Measurements from ENCODE around the gene ALKBH8.
A peak's percentile ranks its signal among the peaks of the same experiment; 100 is the strongest.
"Not testable (repeated sequence)": the region's sequence is repeated elsewhere in the genome, so short reads cannot be mapped to it uniquely, and the experiment has no call there.

Gene ALKBH8

GRCh38 chr11:107576497-107577345 is 11.2 kb upstream of the ALKBH8 start:
- peak; percentile 28 for DNase-seq

DNA sequence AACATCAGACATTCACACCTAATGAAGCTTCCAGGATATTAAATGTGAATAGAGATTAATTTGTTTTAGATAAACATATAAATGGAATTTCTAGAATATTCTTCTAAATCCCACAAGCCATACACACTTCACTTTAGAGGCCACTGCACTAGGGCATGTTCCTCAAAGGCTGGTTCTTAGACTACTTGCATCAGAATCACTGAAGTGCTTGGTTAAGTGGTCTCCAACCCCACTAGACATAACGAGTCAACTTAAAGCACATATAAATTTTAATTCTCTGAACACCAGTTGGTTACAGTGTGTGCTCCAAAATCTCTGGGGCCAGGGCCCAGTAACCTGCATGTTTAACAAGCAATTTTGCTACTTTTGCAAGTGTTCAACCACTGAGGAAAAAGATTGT is 7.9 kb upstream of the ALKBH8 start:
- DNase-seq = no peak

- DNase-seq = no peak
Measured at GRCh38 chr11:107570015-107570414, 4.5 kb upstream of the ALKBH8 start.

DNA sequence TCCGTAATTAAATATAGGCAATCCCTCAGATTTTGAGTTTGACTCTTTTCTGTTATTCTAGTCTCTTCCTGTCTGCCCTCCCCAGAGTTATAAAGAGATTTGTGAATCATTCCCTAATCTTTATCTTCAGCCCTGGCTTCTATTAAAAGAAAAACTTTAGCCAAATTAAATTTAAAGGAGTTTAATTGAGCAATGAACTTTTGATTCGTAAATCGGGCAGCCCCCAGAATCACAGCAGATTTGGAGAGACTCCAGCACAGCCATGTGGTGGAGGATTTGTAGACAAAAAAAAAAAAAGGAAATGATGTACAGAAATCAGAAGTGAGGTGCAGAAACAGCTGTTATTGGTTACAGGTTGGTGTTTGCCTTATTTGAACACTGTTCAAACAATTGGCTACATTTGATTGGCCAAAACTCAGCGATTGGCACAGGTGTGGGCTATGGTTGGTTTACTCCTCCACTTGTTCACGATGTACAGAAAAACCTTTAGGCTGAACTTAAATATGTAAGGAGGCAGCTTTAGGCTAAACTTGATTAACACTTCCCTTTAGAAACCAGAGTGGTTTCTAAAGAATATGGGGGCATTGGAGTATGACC is 2.3 kb upstream of the ALKBH8 start:
- no peak for DNase-seq

DNA sequence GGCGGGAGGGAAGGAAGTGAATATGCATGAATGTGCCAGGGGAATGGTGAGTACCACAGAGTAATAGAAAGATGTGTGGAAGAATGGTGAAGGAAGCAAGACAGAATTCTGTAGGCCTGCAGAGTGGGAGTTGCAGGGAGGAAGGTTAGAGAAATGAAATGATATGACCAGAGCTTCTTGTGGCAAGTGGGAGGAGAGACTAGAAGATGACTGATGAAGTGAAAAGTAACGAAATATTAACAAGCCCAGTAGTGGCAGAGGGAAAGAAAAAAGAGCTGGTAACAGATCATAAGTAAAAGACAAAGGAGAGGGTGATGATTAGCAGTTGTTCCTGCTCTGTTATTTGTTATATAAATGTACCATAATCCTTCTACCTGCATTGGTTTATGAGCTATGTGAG is 1.0 kb upstream of the ALKBH8 start:
- no peak for DNase-seq

GRCh38 chr11:107565955-107566501 is 493 bp upstream of the ALKBH8 start:
- DNase-seq = not testable (repeated sequence)

GRCh38 chr11:107564877-107565218 is 687 bp downstream of the ALKBH8 start:
- no peak for DNase-seq

- DNase-seq = peak; percentile 74
Measured at GRCh38 chr11:107563702-107564101, 1.8 kb downstream of the ALKBH8 start.

DNA sequence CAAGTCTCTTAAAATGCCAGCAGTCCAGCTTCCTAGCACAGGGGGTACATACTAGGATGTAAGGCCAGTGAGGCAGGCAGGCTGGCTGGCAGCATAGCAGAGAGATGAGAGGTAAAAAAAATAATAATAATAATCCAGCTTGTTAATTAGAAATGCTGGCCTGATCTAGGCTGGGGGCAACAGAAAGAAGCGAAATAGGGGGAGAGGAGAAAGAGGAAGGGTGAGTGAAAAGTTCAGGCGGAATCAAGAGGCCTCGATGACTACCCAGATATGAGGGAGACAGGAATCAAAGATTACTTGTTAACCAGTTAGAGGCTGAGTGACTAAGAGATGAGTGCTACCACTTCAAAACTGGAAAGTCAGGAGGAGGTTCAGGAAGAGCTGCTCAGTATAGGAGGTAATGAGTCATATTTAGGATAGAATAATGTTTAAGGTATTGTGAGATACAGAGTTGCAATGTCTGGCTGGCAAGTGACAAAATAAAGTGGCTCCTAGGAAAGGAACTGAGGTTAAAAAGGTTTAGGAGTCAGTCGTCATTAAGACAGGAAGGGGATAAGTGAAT is 2.8 kb downstream of the ALKBH8 start:
- DNase-seq = no peak

DNA sequence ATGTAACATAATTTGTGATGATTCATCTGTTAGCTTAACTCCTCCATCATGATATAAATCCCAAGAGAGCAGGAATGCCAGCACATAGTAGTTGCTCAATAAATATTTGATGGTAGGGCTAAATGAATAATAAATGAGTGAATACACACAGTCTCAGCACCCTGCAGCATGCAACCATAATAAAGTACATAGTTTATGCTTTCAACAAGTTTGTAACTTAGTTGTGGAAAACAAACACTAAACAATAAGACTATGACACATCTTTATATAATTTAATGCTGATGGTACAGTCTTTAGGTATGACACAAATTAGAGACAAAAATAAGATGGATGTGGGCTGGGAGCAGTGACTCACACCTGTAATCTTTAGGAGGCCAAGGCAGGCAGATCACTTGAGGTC is 3.8 kb downstream of the ALKBH8 start:
- no peak for DNase-seq

GRCh38 chr11:107550304-107550703 is 15.2 kb downstream of the ALKBH8 start:
- DNase-seq = no peak

GRCh38 chr11:107549954-107550285 is 15.6 kb downstream of the ALKBH8 start:
- no peak for DNase-seq

DNA sequence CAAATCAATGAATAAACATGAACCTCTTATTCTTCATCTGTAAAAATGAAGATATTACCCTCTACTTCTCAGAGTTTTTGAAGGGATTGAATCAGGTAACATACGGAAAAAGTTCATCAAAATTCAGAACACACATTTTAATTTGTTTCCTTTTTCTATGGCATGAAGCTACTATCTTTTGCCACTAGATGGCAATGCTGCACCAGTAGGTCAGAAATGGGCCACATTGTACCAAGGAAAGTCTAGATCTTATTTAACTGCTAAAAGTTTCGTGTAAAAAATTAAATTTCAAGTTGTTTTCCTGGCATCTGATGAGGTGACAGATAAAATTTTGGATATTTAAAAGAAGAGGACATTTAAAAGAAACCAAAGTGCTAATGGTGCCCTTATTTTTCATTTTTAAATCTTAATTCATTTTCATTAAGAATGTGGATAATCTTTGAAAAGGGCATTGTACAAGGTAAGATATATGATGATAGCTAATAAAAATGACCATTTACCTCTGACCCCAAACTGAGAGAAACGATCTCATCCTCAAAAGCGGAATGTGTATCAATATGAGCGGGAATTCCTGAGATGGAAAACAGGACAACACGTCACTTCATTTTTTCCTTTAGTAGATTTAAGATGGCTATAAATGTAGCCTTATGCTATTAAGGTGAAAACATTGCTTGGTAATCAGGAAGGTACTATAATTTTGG is 16.1 kb downstream of the ALKBH8 start:
- peak; percentile 39 for DNase-seq

GRCh38 chr11:107547961-107548360 is 17.6 kb downstream of the ALKBH8 start:
- DNase-seq = no peak

GRCh38 chr11:107545101-107545514 is 20.4 kb downstream of the ALKBH8 start:
- DNase-seq = no peak

GRCh38 chr11:107538821-107539220 is 26.7 kb downstream of the ALKBH8 start:
- DNase-seq = no peak

DNA sequence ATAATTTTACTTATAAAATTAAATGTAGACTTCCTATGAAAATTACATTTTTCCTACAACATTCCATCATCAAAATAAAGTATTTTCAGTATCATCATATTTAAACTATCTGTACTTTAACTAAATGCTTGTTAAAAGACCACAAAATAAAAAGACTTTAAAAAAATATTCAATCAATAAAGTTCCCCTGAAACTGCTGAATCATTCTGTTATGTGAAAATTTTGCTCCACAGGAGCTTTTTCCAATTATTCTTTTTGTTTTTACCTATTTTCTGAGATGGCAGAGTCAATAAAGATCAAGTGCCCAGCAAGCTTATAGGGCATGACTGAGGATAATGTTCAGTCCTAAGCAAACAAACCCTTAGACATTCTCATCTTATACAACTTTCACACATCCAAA is 27.3 kb downstream of the ALKBH8 start:
- DNase-seq = no peak

DNA sequence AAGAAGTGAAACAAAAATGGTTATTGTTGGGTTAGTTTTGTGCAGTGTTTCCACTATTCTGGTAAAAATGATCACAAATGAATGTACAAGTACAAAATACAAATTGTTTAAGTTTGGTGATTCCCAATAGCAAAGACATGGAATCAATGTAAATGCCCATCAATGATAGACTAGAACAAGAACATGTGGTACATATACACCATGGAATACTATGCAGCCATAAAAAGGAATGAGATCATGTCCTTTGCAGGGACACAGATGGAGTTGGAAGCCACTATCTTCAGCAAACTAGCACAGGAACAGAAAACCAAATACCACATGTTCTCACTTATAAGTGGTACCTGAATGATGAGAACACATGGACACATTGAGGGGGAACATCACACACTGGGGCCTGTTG is 28.4 kb downstream of the ALKBH8 start:
- not testable (repeated sequence) for DNase-seq

DNA sequence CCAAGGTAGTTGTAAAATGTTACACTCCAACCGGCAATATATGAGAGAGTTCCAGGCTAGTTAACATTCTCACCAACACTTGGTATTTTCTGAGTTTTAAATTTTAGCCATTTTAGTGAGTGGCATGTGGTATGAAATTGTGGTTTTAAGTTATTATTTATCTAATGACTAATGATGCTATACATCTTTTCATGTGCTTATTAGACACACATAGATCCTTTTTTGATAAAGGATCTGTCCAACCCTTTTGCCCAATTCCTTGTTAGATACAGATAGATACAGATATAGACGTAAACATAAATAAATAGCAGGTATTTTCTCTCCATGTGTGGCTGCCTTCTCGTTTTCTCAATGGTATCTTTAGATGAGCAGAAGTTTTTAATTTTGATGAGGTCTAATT is 39.3 kb downstream of the ALKBH8 start:
- DNase-seq = no peak

GRCh38 chr11:107508858-107509244 is 56.7 kb downstream of the ALKBH8 start:
- DNase-seq = no peak

- no peak for DNase-seq
Measured at GRCh38 chr11:107508201-107508857, 57.2 kb downstream of the ALKBH8 start.

DNA sequence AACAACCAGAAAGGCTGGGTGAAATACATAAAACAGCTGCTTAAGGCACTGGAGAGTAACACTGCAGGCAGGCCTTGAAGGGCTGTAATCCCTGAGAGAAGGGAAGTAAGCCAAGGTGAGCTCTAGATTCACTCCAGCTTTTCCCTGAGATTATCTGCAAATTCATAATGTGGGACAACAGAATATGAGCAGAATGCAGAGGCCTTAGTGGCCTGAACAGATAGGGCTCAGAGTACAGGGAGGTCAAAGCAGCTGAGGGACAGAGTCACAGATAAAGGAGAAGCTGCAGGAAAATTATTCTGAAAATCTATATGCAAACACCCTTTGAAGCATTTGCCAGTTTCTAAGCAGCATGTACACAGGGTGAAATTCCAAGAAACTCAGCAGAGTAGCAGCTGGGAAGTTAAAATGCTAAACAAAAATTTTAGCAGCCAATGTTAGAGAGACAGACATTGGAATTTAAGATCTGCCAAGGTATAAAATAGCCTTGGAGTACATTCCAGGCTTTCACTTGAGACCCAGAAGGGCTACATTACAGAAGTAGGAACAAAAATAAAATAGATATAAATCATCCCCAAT is 59.8 kb downstream of the ALKBH8 start:
- no peak for DNase-seq

- DNase-seq = no peak
Measured at GRCh38 chr11:107504981-107505380, 60.6 kb downstream of the ALKBH8 start.
